NCI-H2196 treated with DMSO at 0.1 percent for 48 hours (cell line): ENCODE data around the gene GTPBP4.

Source experiments
- DNase-seq: peaks from one replicate; lab custom pipeline; 2025; ENCODE audit not compliant: unreplicated experiment; lab: John Stamatoyannopoulos, UW

Gene GTPBP4

GRCh38 chr10:966466-967235 is 21.6 kb upstream of the GTPBP4 start:
- DNase-seq = no peak

GRCh38 chr10:968546-969199 is 19.6 kb upstream of the GTPBP4 start:
- DNase-seq = no peak

- no peak for DNase-seq
These were observed 18.6 kb upstream of the GTPBP4 start for GRCh38 chr10:969473-970150.

- peak; percentile 66 for DNase-seq
These were observed 17.7 kb upstream of the GTPBP4 start for GRCh38 chr10:970311-971149.

- no peak for DNase-seq
These were observed 17.1 kb upstream of the GTPBP4 start for GRCh38 chr10:971150-971542.

- no peak for DNase-seq
These were observed 16.6 kb upstream of the GTPBP4 start for GRCh38 chr10:971613-972012.

GRCh38 chr10:972763-973162 is 15.5 kb upstream of the GTPBP4 start:
- DNase-seq = no peak

- DNase-seq = no peak
These were observed 14.0 kb upstream of the GTPBP4 start for GRCh38 chr10:974038-974784.

GRCh38 chr10:974785-975074 is 13.5 kb upstream of the GTPBP4 start:
- no peak for DNase-seq

- no peak for DNase-seq
These were observed 11.9 kb upstream of the GTPBP4 start for GRCh38 chr10:976316-976715.

- no peak for DNase-seq
These were observed 9.3 kb upstream of the GTPBP4 start for GRCh38 chr10:978826-979421.

GRCh38 chr10:980468-981093 is 7.7 kb upstream of the GTPBP4 start:
- no peak for DNase-seq

- no peak for DNase-seq
These were observed 4.8 kb upstream of the GTPBP4 start for GRCh38 chr10:983401-983800.

GRCh38 chr10:983971-984655 is 4.1 kb upstream of the GTPBP4 start:
- DNase-seq = no peak

GRCh38 chr10:985361-985760 is 2.9 kb upstream of the GTPBP4 start:
- no peak for DNase-seq

GRCh38 chr10:986137-986825 is 2.0 kb upstream of the GTPBP4 start:
- DNase-seq = peak; percentile 22

- DNase-seq = no peak
These were observed 1.2 kb upstream of the GTPBP4 start for GRCh38 chr10:986881-987619.

GRCh38 chr10:987620-987869 is 689 bp upstream of the GTPBP4 start:
- DNase-seq = no peak
